Activated naive CD4-positive, alpha-beta T cell treated with anti-CD3 and anti-CD28 coated beads for 36 hours (primary cell): Measurements from ENCODE around the gene CCDC27. TPM values are rescaled to one million over a fixed set of nuclear protein-coding genes. Genes with fewer than 3 reads are reported as not detected.
"Not testable (repeated sequence)": the region's sequence is repeated elsewhere in the genome, so short reads cannot be mapped to it uniquely, and the experiment has no call there.

Experiments used
- CTCF ChIA-PET: fragments of 350-600 bp; sonication (Branson Sonifier 250); formaldehyde crosslinking; loops from one replicate; lab custom pipeline; 2021; ENCODE audit warnings: antibody characterized with exemption; lab: Charles Lee
- DNase-seq: peaks from one replicate; pipeline ENCODE4 v3.0.0-alpha.2; 2020
- H3K27ac Mint-ChIP-seq: one replicate; pipeline ENCODE4 v1.8.0; 2021; ENCODE audit warnings: mild to moderate bottlenecking, mixed read lengths
- H3K27me3 Mint-ChIP-seq: one replicate; pipeline ENCODE4 v1.8.0; 2021; ENCODE audit warnings: low read depth, mixed read lengths
- H3K36me3 Mint-ChIP-seq: one replicate; pipeline ENCODE4 v1.8.0; 2021; ENCODE audit warnings: low read depth, mixed read lengths
- H3K4me1 Mint-ChIP-seq: one replicate; pipeline ENCODE4 v1.8.0; 2021; ENCODE audit warnings: low read depth, mixed read lengths
- H3K4me3 Mint-ChIP-seq: one replicate; pipeline ENCODE4 v1.8.0; 2021; ENCODE audit warnings: mild to moderate bottlenecking, moderate library complexity, mixed read lengths
- H3K9me3 Mint-ChIP-seq: one replicate; pipeline ENCODE4 v1.8.0; 2021; ENCODE audit warnings: mixed read lengths
- intact Hi-C: fragments of 100-400 bp; cut with micrococcal nuclease; formaldehyde crosslinking; loops from one replicate; pipeline ENCODE4 v1.15.1; 2023
- total RNA-seq, 2 experiments: library from RNA; stranded (reverse); gene quantifications; one replicate each; pipeline ENCODE4 v1.2.3, GENCODE V29; 2021

The CCDC27 gene
- total RNA-seq, 2 experiments from 2014 or later: not detected

GRCh38 chr1:3787745-3788605 is 35.7 kb downstream of the CCDC27 start:
- intact Hi-C loops: no loop called here
- CTCF ChIA-PET: interaction anchor here (1.3 kb wide), 1 partner anchor 14 kb away, joined by 3 read pairs; no protein-coding TSS in a partner anchor
- Mint-ChIP-seq H3K4me3 (no peak overlapping the region), H3K27me3 (no peaks in the 10 kb centered on the region), H3K27ac (no peak overlapping the region), H3K36me3 (peaks cover 16% of the 10 kb centered on the region), H3K4me1 (peaks cover 23% of the 10 kb centered on the region), H3K9me3 (no peaks in the 10 kb centered on the region)
- no peak for DNase-seq

DNA sequence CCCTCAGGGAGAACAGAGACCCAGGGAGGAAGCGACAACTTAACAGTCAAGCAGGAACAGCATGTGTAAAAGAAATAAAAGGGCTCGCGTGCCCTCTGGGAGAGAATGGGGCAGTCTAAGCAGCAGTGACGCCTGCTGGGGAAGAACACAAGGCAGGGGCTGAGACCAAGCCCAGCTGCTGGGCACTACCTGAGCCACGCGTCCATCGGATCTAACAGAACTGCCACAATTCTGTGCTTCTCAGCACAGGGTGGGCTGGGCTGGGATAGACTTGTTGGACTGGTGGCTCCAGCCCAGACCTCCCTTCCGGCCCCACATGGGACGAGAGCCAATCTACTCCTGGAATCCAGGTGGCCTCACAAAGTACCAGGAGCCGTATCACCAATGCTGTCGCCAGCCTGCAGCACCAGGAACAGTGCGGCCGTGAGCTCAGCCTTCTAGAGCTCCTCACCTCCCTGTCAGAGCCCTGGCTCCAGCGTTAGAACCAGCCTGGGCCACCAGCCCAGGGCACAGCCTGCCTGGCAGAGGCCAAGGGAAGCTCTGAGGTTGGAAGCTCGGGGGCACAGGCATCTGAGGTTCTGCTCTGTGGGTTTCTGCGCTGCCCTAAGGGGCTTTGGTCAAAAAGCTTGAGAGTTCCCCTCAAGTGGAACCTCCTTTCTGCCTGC is 36.6 kb downstream of the CCDC27 start:
- no peaks in the 10 kb centered on the region for H3K9me3 Mint-ChIP-seq
- no peaks in the 10 kb centered on the region for H3K27me3 Mint-ChIP-seq
- intact Hi-C loops: no loop called here
- no peak overlapping the region for H3K27ac Mint-ChIP-seq
- CTCF ChIA-PET: no interaction called here
- no peak overlapping the region for H3K4me3 Mint-ChIP-seq
- H3K4me1 Mint-ChIP-seq: peaks cover 32% of the 10 kb centered on the region
- DNase-seq: no peak
- H3K36me3 Mint-ChIP-seq: peaks cover 18% of the 10 kb centered on the region

- Mint-ChIP-seq H3K27ac (no peak overlapping the region), H3K4me3 (no peak overlapping the region), H3K4me1 (peaks cover 35% of the 10 kb centered on the region), H3K36me3 (peaks cover 14% of the 10 kb centered on the region), H3K9me3 (no peaks in the 10 kb centered on the region), H3K27me3 (no peaks in the 10 kb centered on the region)
- CTCF ChIA-PET: no interaction called here
- intact Hi-C loops: no loop called here
- no peak for DNase-seq
These were observed 37.4 kb downstream of the CCDC27 start for GRCh38 chr1:3789421-3790300.

GRCh38 chr1:3790500-3790923 is 38.3 kb downstream of the CCDC27 start:
- H3K9me3 Mint-ChIP-seq: no peaks in the 10 kb centered on the region
- intact Hi-C loops: no loop called here
- CTCF ChIA-PET: no interaction called here
- H3K27me3 Mint-ChIP-seq: no peaks in the 10 kb centered on the region
- H3K4me1 Mint-ChIP-seq: peaks cover 41% of the 10 kb centered on the region
- no peak overlapping the region for H3K4me3 Mint-ChIP-seq
- no peak overlapping the region for H3K27ac Mint-ChIP-seq
- H3K36me3 Mint-ChIP-seq: peaks cover 9% of the 10 kb centered on the region
- DNase-seq: no peak

DNA sequence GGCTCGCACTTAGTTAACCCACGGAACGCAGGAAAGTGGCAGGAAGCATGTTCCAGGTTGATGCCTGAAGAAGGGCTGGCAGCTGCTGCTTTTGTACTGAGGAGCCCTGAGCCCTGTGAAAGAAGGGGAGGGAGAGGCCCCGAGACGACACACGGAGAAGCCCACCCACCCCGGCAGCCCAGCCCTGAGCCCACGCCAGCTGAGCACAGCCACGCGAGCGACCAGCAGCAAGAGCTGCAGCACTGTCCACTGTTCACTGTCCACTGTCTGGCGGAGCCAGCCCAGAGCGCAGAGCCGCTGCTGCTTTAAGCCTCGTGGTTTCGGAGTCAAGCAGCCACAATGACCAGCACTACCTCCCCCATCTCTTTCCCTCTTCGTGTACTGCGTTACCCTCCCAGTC is 38.7 kb downstream of the CCDC27 start:
- Mint-ChIP-seq H3K4me1 (peaks cover 42% of the 10 kb centered on the region), H3K27ac (no peak overlapping the region), H3K27me3 (no peaks in the 10 kb centered on the region), H3K36me3 (peaks cover 7% of the 10 kb centered on the region), H3K9me3 (no peaks in the 10 kb centered on the region), H3K4me3 (no peak overlapping the region)
- CTCF ChIA-PET: no interaction called here
- intact Hi-C loops: no loop called here
- DNase-seq: no peak

GRCh38 chr1:3795453-3796214 is 43.4 kb downstream of the CCDC27 start:
- no peak for DNase-seq
- peaks cover 3% of the 10 kb centered on the region for H3K27me3 Mint-ChIP-seq
- CTCF ChIA-PET: interaction anchor here (0.9 kb wide), 1 partner anchor 20 kb away, joined by 5 read pairs; no protein-coding TSS in a partner anchor
- H3K9me3 Mint-ChIP-seq: no peaks in the 10 kb centered on the region
- peaks cover 3% of the 10 kb centered on the region for H3K36me3 Mint-ChIP-seq
- H3K4me1 Mint-ChIP-seq: peaks cover 41% of the 10 kb centered on the region
- H3K27ac Mint-ChIP-seq: no peak overlapping the region
- intact Hi-C loops: loop anchor here (1.0 kb wide), 6 partner anchors 23 to 304 kb away; partner anchors contain the start of genes C1orf174, CEP104, DFFB and SMIM1
- peak overlapping the region; percentile 83 for H3K4me3 Mint-ChIP-seq

DNA sequence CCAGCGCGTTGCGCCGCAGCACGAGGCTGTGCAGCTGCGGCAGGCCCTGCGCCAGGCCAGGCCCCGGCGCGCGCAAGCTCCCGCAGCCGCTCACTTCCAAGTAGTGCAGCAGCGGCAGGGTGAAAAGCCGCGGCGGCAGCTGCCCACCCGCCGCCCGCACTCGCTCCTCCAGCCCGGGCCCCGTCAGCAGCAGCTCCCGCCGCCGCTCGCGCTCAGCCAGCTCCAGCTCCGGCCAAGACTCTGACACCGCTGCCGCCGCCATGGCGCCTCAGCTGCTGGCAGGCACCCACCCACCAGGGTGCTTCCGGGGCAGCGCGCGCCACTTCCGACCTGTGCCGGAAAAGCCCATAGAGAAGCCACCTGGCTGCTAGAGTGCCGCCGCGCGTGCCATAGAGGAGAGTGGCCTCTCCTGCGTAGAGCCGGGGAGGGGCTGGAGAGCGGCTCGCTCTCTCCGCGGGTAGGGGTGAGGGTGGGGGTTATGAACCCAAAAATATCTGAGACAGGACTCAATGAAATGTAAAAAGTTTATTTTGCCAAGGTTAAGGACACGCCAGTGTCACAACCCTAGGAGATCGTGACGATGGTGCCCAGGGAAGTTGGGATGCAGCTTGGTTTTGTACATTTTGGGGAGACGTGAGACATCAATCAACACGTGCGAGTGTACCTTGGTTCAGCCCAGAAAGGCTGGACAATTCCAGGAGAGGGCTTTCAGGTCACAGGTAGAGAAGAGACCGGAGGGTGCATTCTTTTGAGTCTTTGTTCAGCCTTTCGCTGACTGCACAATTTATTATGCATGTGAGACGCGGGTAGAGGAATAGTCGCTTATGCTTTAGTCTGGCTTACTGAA is 44.2 kb downstream of the CCDC27 start, which contains the start of gene LRRC47:
Gene LRRC47, minus strand, starts transcription at position 284 of the 847 bp plus-strand sequence. Its CDS starts 22 bp downstream, at position 262.
- peaks cover 3% of the 10 kb centered on the region for H3K36me3 Mint-ChIP-seq
- H3K27ac Mint-ChIP-seq: peak within 1 kb of the TSS; percentile 82
- H3K4me1 Mint-ChIP-seq: peaks cover 43% of the 10 kb centered on the region
- H3K4me3 Mint-ChIP-seq: peak within 1 kb of the TSS; percentile 95
- H3K9me3 Mint-ChIP-seq: no peaks in the 10 kb centered on the region
- intact Hi-C loops: loop anchor here (1.0 kb wide), 6 partner anchors 24 to 305 kb away; partner anchors contain the start of genes C1orf174, CEP104, DFFB and SMIM1
- DNase-seq: peak; percentile 96
- peaks cover 9% of the 10 kb centered on the region for H3K27me3 Mint-ChIP-seq
- CTCF ChIA-PET: interaction anchor here (0.7 to 0.9 kb wide), 2 partner anchors 21 to 690 kb away, joined by 5 read pairs; no protein-coding TSS in a partner anchor

DNA sequence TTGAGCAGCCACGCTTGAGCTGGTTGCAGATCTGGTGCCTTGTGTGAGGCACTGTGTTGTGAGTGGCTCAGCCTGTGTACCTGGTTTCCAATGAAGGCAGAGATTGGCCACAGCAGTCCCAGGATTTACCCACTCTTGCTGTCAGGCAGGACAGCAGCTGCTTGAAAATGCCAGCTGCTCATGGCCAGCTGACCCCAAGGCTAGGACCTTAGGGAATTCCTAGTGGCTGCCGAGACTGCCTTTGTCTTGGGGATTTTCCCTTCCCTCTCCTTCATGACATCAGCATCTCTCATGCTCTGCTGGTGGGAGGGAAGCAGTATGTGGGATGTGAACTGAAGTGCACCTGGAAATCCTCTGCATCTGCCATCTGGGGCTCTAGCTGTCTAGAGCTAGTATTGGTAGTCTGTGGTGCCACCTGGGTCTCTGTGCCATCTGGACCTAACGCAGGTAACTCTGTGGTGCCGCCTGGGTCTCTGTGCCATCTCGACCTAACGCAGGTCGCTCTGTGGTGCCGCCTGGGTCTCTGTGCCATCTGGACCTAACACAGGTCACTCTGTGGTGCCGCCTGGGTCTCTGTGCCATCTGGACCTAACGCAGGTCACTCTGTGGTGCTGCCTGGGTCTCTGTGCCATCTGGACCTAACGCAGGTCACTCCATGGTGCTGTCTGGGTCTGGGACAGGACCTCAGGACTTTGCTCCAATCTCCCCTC is 47.9 kb downstream of the CCDC27 start:
- Mint-ChIP-seq H3K4me3 (no peak overlapping the region), H3K4me1 (peaks cover 17% of the 10 kb centered on the region), H3K9me3 (no peaks in the 10 kb centered on the region), H3K36me3 (peaks cover 2% of the 10 kb centered on the region), H3K27ac (no peak overlapping the region), H3K27me3 (peaks cover 17% of the 10 kb centered on the region)
- intact Hi-C loops: no loop called here
- CTCF ChIA-PET: interaction anchor here (1.2 kb wide), 1 partner anchor 11 kb away, joined by 3 read pairs; no protein-coding TSS in a partner anchor
- DNase-seq: no peak

GRCh38 chr1:3800795-3801194 is 48.5 kb downstream of the CCDC27 start:
- peaks cover 13% of the 10 kb centered on the region for H3K4me1 Mint-ChIP-seq
- H3K4me3 Mint-ChIP-seq, H3K9me3 Mint-ChIP-seq, H3K27ac Mint-ChIP-seq, DNase-seq, H3K36me3 Mint-ChIP-seq: not testable (repeated sequence)
- intact Hi-C loops: loop anchor here (1.0 kb wide), 1 partner anchor 24 kb away; no protein-coding TSS in a partner anchor
- H3K27me3 Mint-ChIP-seq: peaks cover 17% of the 10 kb centered on the region
- CTCF ChIA-PET: interaction anchor here (0.7 kb wide), 1 partner anchor 25 kb away, joined by 3 read pairs; no protein-coding TSS in a partner anchor
